K562 (cell line): ENCODE data around the gene RBMS1. TPM values are rescaled to one million over a fixed set of nuclear protein-coding genes. Genes with fewer than 3 reads are reported as not detected.

Source experiments
- ATAC-seq: fragments of 200-7000 bp; cut with Tn5 transposase; 3 replicates; pipeline ENCODE4 v1.9.1; 2020; ENCODE audit warnings: moderate library complexity
- BruUV-seq: library from RNA; stranded (reverse); fragments of 400-500 nt; replicated peaks from 2 replicates; lab custom pipeline; 2021; lab: Mats Ljungman, UMichigan
- CTCF ChIA-PET: fragments of 300-600 bp; formaldehyde crosslinking; extraction: SDS; loops from one replicate; lab custom pipeline; 2021; ENCODE audit warnings: low intra/inter-chr PET ratio; lab: Yijun Ruan, JAX
- POLR2A ChIA-PET: fragments of 300-600, 350-650 bp; sonication (Branson Sonifier 250); formaldehyde crosslinking; extraction: SDS; loops from one replicate; lab custom pipeline; 2021; ENCODE audit warnings: antibody characterized with exemption, inconsistent platforms; lab: Yijun Ruan, JAX
- DNase-seq, 4 experiments: peaks; one replicate each; pipeline versions ENCODE4 v3.0.0 to v3.0.0-alpha.2; 2011 to 2018; ENCODE audit warnings: low spot score in 3 of 4, mixed read lengths in 3 of 4; ENCODE audit errors: extremely low read depth in 1 of 4
- FAIRE-seq: peaks from 2 replicates; lab custom pipeline; 2011; peaks lifted over from hg19 to GRCh38; lab: Jason Lieb, UNC
- H2AFZ ChIP-seq: 2 replicates; pipeline ENCODE4 v1.6.0; 2011; ENCODE audit warnings: low read depth, low read length, control low read depth, inconsistent platforms
- H3K27ac ChIP-seq: fragments of 200-600 bp; 3 replicates; pipeline ENCODE4 v1.8.0; 2011; ENCODE audit warnings: low read depth, mild to moderate bottlenecking, control low read depth, inconsistent platforms, low read length, moderate library complexity, mixed read lengths; ENCODE audit errors: extremely low read depth
- H3K27me3 ChIP-seq, 2 experiments: fragments of 300-600 bp in 1 of 2; 2 replicates in 1 of 2; 3 replicates in 1 of 2; pipeline versions ENCODE4 v1.6.0 to v1.8.0; 2011; ENCODE audit warnings: inconsistent platforms in 2 of 2, low read length in 2 of 2, mild to moderate bottlenecking in 1 of 2, mixed read lengths in 1 of 2, moderate library complexity in 1 of 2; ENCODE audit not compliant: control insufficient read depth in 2 of 2, insufficient read depth in 2 of 2
- H3K36me3 ChIP-seq: fragments of 300-600 bp; 3 replicates; pipeline ENCODE4 v1.8.0; 2011; ENCODE audit warnings: mild to moderate bottlenecking, low read length, inconsistent platforms; ENCODE audit not compliant: control insufficient read depth, insufficient read depth
- H3K4me1 ChIP-seq, 2 experiments: fragments of 200-600 bp in 1 of 2; replicated peaks in 1 of 2; 2 replicates in 1 of 2; 3 replicates in 1 of 2; pipeline versions ENCODE4 v1.5.1 to v1.8.0; 2011; ENCODE audit warnings: inconsistent platforms in 2 of 2, low read length in 2 of 2, mild to moderate bottlenecking in 1 of 2, mixed read lengths in 1 of 2, moderate library complexity in 1 of 2; ENCODE audit not compliant: control insufficient read depth in 2 of 2, insufficient read depth in 2 of 2
- H3K4me2 ChIP-seq: 2 replicates; pipeline ENCODE4 v1.6.1; 2011; ENCODE audit warnings: low read length, control low read depth, inconsistent platforms, mixed read lengths; ENCODE audit not compliant: insufficient read depth
- H3K4me3 ChIP-seq: fragments of 200-600 bp; sonication (generic), shearing (Covaris generic); 2 replicates; pipeline ENCODE4 v1.5.1; 2016; ENCODE audit warnings: control low read depth, inconsistent platforms
- H3K79me2 ChIP-seq: fragments of 200-600 bp; 3 replicates; pipeline ENCODE4 v1.8.0; 2011; ENCODE audit warnings: low read length, inconsistent platforms; ENCODE audit not compliant: control insufficient read depth, insufficient read depth
- H3K9ac ChIP-seq, 2 experiments: 2 replicates each; pipeline versions ENCODE4 v1.6.0 to v1.6.1; 2011; ENCODE audit warnings: low read depth in 2 of 2, low read length in 2 of 2, control low read depth in 1 of 2, inconsistent platforms in 1 of 2, mild to moderate bottlenecking in 1 of 2, mixed read lengths in 1 of 2; ENCODE audit not compliant: insufficient read depth in 1 of 2
- H3K9me1 ChIP-seq: one replicate; pipeline ENCODE4 v1.6.0; 2011; ENCODE audit warnings: inconsistent platforms, mild to moderate bottlenecking, low read length, moderate library complexity; ENCODE audit not compliant: control insufficient read depth, insufficient read depth
- H3K9me3 ChIP-seq: replicated peaks from 2 replicates; pipeline ENCODE4 v1.5.1; 2011; ENCODE audit warnings: low read depth, low read length, inconsistent platforms; ENCODE audit not compliant: control insufficient read depth, insufficient read depth
- H4K20me1 ChIP-seq: replicated peaks from 2 replicates; pipeline ENCODE4 v1.6.1; 2011; ENCODE audit warnings: low read length, inconsistent platforms, mixed read lengths; ENCODE audit not compliant: control insufficient read depth, insufficient read depth
- ARHGAP35 ChIP-seq: fragments of 450-650 bp; IDR thresholded peaks from 2 replicates; pipeline ENCODE4 v1.6.1; 2018; ENCODE audit not compliant: partially characterized antibody
- CBX2 ChIP-seq: fragments of 200-600 bp; sonication (generic); IDR thresholded peaks from one replicate; pipeline ENCODE4 v1.6.1; 2012; ENCODE audit warnings: mild to moderate bottlenecking, low read length, inconsistent platforms; ENCODE audit not compliant: insufficient read depth, poor library complexity, severe bottlenecking
- FOXK1 ChIP-seq: sonication (generic); formaldehyde crosslinking; IDR thresholded peaks from 2 replicates; pipeline ENCODE4 v1.8.0; 2022; ENCODE audit warnings: missing genetic modification reagents, mild to moderate bottlenecking, borderline replicate concordance
- MED1 ChIP-seq: sonication (generic); formaldehyde crosslinking; IDR thresholded peaks from 2 replicates; pipeline ENCODE4 v1.8.1; 2023; ENCODE audit warnings: missing genetic modification reagents, borderline replicate concordance
- NCOA4 ChIP-seq: fragments of 450-650 bp; IDR thresholded peaks from 2 replicates; pipeline ENCODE4 v1.6.1; 2018; ENCODE audit warnings: mild to moderate bottlenecking; ENCODE audit not compliant: partially characterized antibody
- RHOXF2B ChIP-seq: fragments of 250-450 bp; sonication (Bioruptor Pico); conservative IDR thresholded peaks from 2 replicates; pipeline ENCODE4 v1.5.1; 2021
- SAP30 ChIP-seq: fragments of 200-600 bp; sonication (generic); IDR thresholded peaks from 2 replicates; pipeline ENCODE4 v1.6.1; 2012; ENCODE audit warnings: borderline replicate concordance, low read depth, mild to moderate bottlenecking, moderate library complexity, low read length, control low read depth, inconsistent platforms; ENCODE audit not compliant: insufficient read depth, poor library complexity, severe bottlenecking
- TAF1 ChIP-seq: IDR thresholded peaks from 2 replicates; pipeline ENCODE4 v1.6.1; 2011; ENCODE audit warnings: mild to moderate bottlenecking, low read length, moderate library complexity; ENCODE audit not compliant: insufficient read depth, control insufficient read depth, severe bottlenecking; ENCODE audit errors: extremely low read depth
- ZNF134 ChIP-seq: fragments of 250-450 bp; sonication (Bioruptor Pico); conservative IDR thresholded peaks from 2 replicates; pipeline ENCODE4 v1.4.0; 2020
- ZNF586 ChIP-seq: fragments of 450-650 bp; formaldehyde crosslinking; conservative IDR thresholded peaks from 2 replicates; pipeline ENCODE4 v1.4.0; 2020; ENCODE audit warnings: mild to moderate bottlenecking, moderate library complexity
- ZNF740 ChIP-seq, 3 experiments: fragments of 200-800 bp in 1 of 3; sonication (Bioruptor generic) in 1 of 3; sonication (generic) in 1 of 3; formaldehyde crosslinking in 1 of 3; IDR thresholded peaks; 2 replicates each; pipeline versions ENCODE4 v1.6.1 to v1.8.0; 2016 to 2022; ENCODE audit warnings: mild to moderate bottlenecking in 2 of 3, missing compliant biosample characterization in 2 of 3, missing genetic modification characterization in 2 of 3, missing genetic modification reagents in 1 of 3
- WGBS: fragments of 100-300 bp; shearing (Covaris generic); methylation state at CpG from one replicate; pipeline ENCODE4 v1.1.6; 2016; ENCODE audit warnings: low coverage, mixed read lengths; ENCODE audit not compliant: insufficient coverage; ENCODE audit errors: missing lambda C conversion rate; 5-methylcytosine and 5-hydroxymethylcytosine counted together
- in situ Hi-C: fragments of 300-500 bp; cut with MboI; formaldehyde crosslinking; loops from 4 replicates; pipeline ENCODE4 v1.15.0; 2018; ENCODE audit warnings: inconsistent platforms, mixed read lengths
- intact Hi-C: fragments of 100-400 bp; cut with micrococcal nuclease; formaldehyde crosslinking; loops from 2 replicates; pipeline ENCODE4 v1.14.2; 2022
- polyA plus RNA-seq, 8 experiments: library from polyadenylated mRNA; depleted of rRNA in 4 of 8; stranded (reverse) in 5 of 8; unstranded in 3 of 8; fragments of >200 nt; fragmentation: Nextera tagmentation in 2 of 8; fragmentation: Illumina TruSeq in 1 of 8; extraction: Ambion mirVana in 2 of 8; extraction: Trizol in 1 of 8; gene quantifications; 2 replicates each; pipeline versions ENCODE4 v1.2.1 to v1.2.3, GENCODE V29; 2011 to 2014; ENCODE audit warnings: inconsistent platforms in 1 of 8, missing spikeins in 1 of 8
- total RNA-seq, 7 experiments: library from RNA; depleted of rRNA in 6 of 7; stranded (reverse); fragments of >200 nt in 6 of 7; fragmentation: Illumina TruSeq in 2 of 7; extraction: Trizol in 2 of 7; gene quantifications; 2 replicates each; pipeline versions ENCODE4 v1.2.1 to v1.2.3, GENCODE V29; 2011 to 2021; ENCODE audit warnings: low replicate concordance in 1 of 7

RBMS1 gene
- total and polyA plus RNA-seq, 9 of the 15 experiments (the other 6 are each of a cell fraction or from before 2014, with no cell fraction given): 0.04 to 0.31 (median 0.09) TPM; not detected in 6

GRCh38 chr2:160229591-160229990, 264.0 kb downstream of the RBMS1 start:
- POLR2A ChIA-PET: no interaction called here
- WGBS: 0% methylated on average over 1 of the region's 1 CpG
- no TSS peak for BruUV-seq
- no peak for ATAC-seq
- H3K9me1 ChIP-seq: no peaks in the 10 kb centered on the region
- FAIRE-seq: no peak
- no peaks in the 10 kb centered on the region for H3K9me3 ChIP-seq
- no peak overlapping the region for H2AFZ ChIP-seq
- H3K27me3 ChIP-seq: no peaks in the 10 kb centered on the region
- CTCF ChIA-PET: no interaction called here
- no peaks in the 10 kb centered on the region for H3K4me1 ChIP-seq
- intact Hi-C loops: no loop called here
- no peaks in the 10 kb centered on the region for H3K79me2 ChIP-seq
- TF ChIP-seq NCOA4: no peak
- TF ChIP-seq SAP30: no peak
- no peak for TF ChIP-seq ZNF134 (CRISPR knock-in tag)
- TF ChIP-seq ARHGAP35: no peak
- TF ChIP-seq MED1 (CRISPR knock-in tag): no peak
- no peak for TF ChIP-seq FOXK1
- no peak for TF ChIP-seq ZNF740 (CRISPR knock-in tag; IDR thresholded peaks at IDR 0.05)
- no peak for TF ChIP-seq ZNF740 (tag; IDR thresholded peaks at IDR 0.05)
- TF ChIP-seq TAF1: no peak
- no peak for TF ChIP-seq RHOXF2B (CRISPR knock-in tag)
- no peak for TF ChIP-seq ZNF586 (CRISPR knock-in tag)
- TF ChIP-seq CBX2: no peak
- TF ChIP-seq, all 486 proteins: peak for 0
- no peak overlapping the region for H3K4me2 ChIP-seq
- H3K9ac ChIP-seq: no peak overlapping the region
- H4K20me1 ChIP-seq: no peaks in the 10 kb centered on the region
- H3K27ac ChIP-seq: no peak overlapping the region
- no peaks in the 10 kb centered on the region for H3K36me3 ChIP-seq
- no peak overlapping the region for H3K4me3 ChIP-seq
- in situ Hi-C loops: no loop called here
- no peak for DNase-seq
